ENCODE results near the gene INPP5F. TPM values are rescaled to one million over a fixed set of nuclear protein-coding genes. Genes with fewer than 3 reads are reported as not detected.

The INPP5F gene
- total and polyA plus RNA-seq, 2 of the 13 experiments (the other 11 are each of a cell fraction or from before 2014, with no cell fraction given), result 12.5 to 15.7 TPM

- intact Hi-C loops (cut with micrococcal nuclease; ENCODE audit: unreplicated experiment), result loop anchor here (10.0 kb wide), 1 partner anchor 133 kb away; the partner anchor contains the start of gene TIAL1
These were observed 2.4 kb downstream of the INPP5F start for GRCh38 chr10:119728172-119728800.

More at GRCh38 chr10:119728172-119728800, 2.4 kb downstream of the INPP5F start:
- Histone ChIP-seq H3K27ac (ENCODE audit: extremely low read length, insufficient read depth, low read length) (no peak overlapping the region), H3K4me2 (ENCODE audit: low read depth, low read length) (peak overlapping the region; percentile 85), H4K20me1 (ENCODE audit: insufficient read depth, low read length) (no peaks in the 10 kb centered on the region), H3K79me2 (ENCODE audit: insufficient read depth, low read length) (peaks cover 44% of the 10 kb centered on the region), H3K9me3 (ENCODE audit: low read length) (no peaks in the 10 kb centered on the region), H3K4me1 (ENCODE audit: insufficient read depth, low read length) (peaks cover 55% of the 10 kb centered on the region), H3K9ac (ENCODE audit: insufficient read depth, low read depth, low read length) (no peak overlapping the region), H2AFZ (ENCODE audit: low read length) (no peak overlapping the region), H3K36me3 (replicated peaks in 1 of 2; ENCODE audit: control insufficient read depth in 1 of 2, insufficient read depth in 2 of 2, low read length in 2 of 2) (no peaks in the 10 kb centered on the region; a peak in 1 of 5 replicates), H3K27me3 (ENCODE audit: control insufficient read depth in 1 of 2, insufficient read depth in 2 of 2, low read length in 2 of 2) (no peaks in the 10 kb centered on the region; a peak in 1 of 5 replicates), H3K4me3 (replicated peaks in 1 of 3; ENCODE audit: insufficient read depth in 1 of 3, low read depth in 2 of 3, low read length in 3 of 3) (peak overlapping the region in 1 of 3 experiments; percentile 80; a peak in 1 of 6 replicates)
- WGBS (ENCODE audit: low lambda C conversion rate), result 90% methylated on average over 3 of the region's 3 CpGs
- no peak for DNase-seq (ENCODE audit: low spot score)
- no peak for ATAC-seq
- POLR2A ChIA-PET, result no interaction called here
- BruUV-seq (replicated peaks), result no TSS peak
- TF ChIP-seq HNRNPL (IDR thresholded peaks at IDR 0.05; ENCODE audit: low read depth, low read length), result no peak
- no peak for TF ChIP-seq ZBTB37 (CRISPR knock-in tag; IDR thresholded peaks at IDR 0.05)
- TF ChIP-seq ZNF20 (CRISPR knock-in tag; IDR thresholded peaks at IDR 0.05), result no peak
- no peak for TF ChIP-seq ZNF775 (CRISPR knock-in tag; IDR thresholded peaks at IDR 0.05; ENCODE audit: borderline replicate concordance)
- TF ChIP-seq ISX (CRISPR knock-in tag; conservative IDR thresholded peaks at IDR 0.05), result no peak
- no peak for TF ChIP-seq RORA (CRISPR knock-in tag; IDR thresholded peaks at IDR 0.05)
- no peak for FAIRE-seq
- CTCF ChIA-PET (ENCODE audit: low intra/inter-chr PET ratio, low total read pairs), result no interaction called here
- in situ Hi-C loops (cut with HindIII; ENCODE audit: extremely low pct_ligation_motif_present, low pct_unique_long_range_greater_than_20kb), result no loop called here
